GM12891 (cell line): ENCODE data around the gene DPYSL3.

ENCODE experiments used
- PAX5 ChIP-seq: IDR thresholded peaks from 2 replicates; pipeline ENCODE4 v1.6.1; 2011; ENCODE audit warnings: low read length, moderate library complexity, mild to moderate bottlenecking; ENCODE audit not compliant: insufficient read depth, severe bottlenecking
- POLR2A ChIP-seq: IDR thresholded peaks from 2 replicates; pipeline ENCODE4 v1.6.1; 2011; ENCODE audit warnings: low read depth, low read length, control low read depth
- POLR2AphosphoS5 ChIP-seq: IDR thresholded peaks from 2 replicates; pipeline ENCODE4 v1.6.1; 2011; ENCODE audit warnings: low read depth, low read length, control low read depth
- POU2F2 ChIP-seq: IDR thresholded peaks from 2 replicates; pipeline ENCODE4 v1.6.1; 2011; ENCODE audit warnings: low read depth, mild to moderate bottlenecking, control low read depth, low read length, moderate library complexity
- SPI1 ChIP-seq: IDR thresholded peaks from 2 replicates; pipeline ENCODE4 v1.6.1; 2011; ENCODE audit warnings: low read depth, low read length, control low read depth
- TAF1 ChIP-seq: IDR thresholded peaks from 2 replicates; pipeline ENCODE4 v1.6.1; 2011; ENCODE audit warnings: low read depth, low read length, control low read depth

DNA sequence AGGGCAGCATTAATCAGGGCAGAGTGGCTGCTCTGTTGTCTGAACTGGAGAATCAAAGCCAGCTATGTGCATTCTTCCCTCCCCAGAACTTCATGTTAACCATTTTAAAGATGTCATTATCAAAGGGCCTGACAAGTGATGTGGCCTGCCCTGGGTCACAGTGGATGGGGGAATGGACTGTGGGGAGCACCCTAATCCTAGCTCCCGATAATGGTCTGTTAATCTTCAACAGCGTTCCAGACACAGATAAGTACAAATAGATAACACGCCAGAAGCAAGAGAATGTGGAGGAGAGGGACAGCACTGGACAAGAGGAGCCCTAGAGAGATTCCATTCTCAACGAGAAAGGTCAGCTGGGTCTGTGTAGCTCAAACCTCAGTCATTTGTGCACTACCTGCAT lies 77.5 kb downstream of the DPYSL3 start:
- TF ChIP-seq SPI1 (no peak), TAF1 (no peak), POLR2A (no peak), POLR2AphosphoS5 (no peak), POU2F2 (no peak), PAX5 (no peak)
